ENCODE measurements around the gene MICAL2.

Gene MICAL2

DNA sequence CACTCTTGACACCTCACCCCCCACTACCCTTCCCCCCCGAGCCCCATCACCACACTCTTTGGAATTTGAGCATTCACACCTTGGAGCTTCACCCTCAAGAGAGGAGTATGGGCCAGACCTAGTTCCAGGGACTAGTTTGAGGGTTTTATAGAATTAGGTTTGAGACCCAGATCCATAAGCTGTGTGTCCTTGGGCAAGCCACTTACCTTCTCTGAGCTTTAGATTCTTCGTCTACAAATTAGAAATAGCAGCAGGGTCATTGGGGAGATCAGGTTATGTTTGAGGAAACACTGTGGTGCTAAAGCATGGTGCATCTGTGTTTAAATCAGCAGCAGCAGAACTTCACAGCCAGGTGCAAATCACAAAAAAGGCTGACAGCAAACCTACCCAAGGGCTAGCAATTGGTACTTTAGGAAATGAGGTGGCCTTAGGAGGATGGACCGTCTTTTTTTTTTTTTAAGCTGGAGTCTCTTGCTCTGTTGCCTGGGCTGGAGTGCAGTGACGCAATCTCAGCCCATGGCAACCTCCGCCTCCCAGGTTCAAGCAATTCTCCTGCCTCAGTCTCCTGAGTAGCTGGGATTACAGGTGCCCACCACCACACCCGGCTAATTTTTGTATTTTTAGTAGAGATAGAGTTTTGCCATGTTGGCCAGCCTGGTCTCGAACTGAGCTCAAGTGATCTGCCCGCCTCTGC lies 114.8 kb downstream of the MICAL2 start:
- H3K4me3 ChIP-seq (ENCODE audit: low read depth, low read length) = no peak overlapping the region
- TF ChIP-seq, protein P1, sequence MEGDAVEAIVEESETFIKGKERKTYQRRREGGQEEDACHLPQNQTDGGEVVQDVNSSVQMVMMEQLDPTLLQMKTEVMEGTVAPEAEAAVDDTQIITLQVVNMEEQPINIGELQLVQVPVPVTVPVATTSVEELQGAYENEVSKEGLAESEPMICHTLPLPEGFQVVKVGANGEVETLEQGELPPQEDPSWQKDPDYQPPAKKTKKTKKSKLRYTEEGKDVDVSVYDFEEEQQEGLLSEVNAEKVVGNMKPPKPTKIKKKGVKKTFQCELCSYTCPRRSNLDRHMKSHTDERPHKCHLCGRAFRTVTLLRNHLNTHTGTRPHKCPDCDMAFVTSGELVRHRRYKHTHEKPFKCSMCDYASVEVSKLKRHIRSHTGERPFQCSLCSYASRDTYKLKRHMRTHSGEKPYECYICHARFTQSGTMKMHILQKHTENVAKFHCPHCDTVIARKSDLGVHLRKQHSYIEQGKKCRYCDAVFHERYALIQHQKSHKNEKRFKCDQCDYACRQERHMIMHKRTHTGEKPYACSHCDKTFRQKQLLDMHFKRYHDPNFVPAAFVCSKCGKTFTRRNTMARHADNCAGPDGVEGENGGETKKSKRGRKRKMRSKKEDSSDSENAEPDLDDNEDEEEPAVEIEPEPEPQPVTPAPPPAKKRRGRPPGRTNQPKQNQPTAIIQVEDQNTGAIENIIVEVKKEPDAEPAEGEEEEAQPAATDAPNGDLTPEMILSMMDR (IDR thresholded peaks at IDR 0.05; ENCODE audit: borderline replicate concordance, insufficient read depth, low read depth, low read length) = no peak

DNA sequence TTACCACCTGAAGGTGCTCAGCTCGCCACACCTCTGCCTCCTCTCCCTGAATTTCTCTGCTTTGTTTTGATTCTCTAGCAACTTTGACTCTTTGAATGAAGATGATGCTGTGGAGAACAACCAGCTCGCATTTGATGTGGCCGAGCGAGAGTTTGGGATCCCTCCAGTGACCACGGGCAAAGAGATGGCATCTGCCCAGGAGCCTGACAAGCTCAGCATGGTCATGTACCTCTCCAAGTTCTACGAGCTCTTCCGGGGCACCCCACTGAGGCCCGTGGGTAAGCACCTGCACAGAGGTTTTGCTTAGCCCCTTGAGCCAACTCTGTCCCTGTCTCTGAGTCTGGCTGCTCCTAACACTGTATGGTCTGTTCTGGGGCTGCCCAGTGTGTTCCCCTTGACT lies 115.7 kb downstream of the MICAL2 start:
- H3K4me3 ChIP-seq (ENCODE audit: low read depth, low read length) = no peak overlapping the region
- TF ChIP-seq, protein P1 (IDR thresholded peaks at IDR 0.05; ENCODE audit: borderline replicate concordance, insufficient read depth, low read depth, low read length) = no peak

DNA sequence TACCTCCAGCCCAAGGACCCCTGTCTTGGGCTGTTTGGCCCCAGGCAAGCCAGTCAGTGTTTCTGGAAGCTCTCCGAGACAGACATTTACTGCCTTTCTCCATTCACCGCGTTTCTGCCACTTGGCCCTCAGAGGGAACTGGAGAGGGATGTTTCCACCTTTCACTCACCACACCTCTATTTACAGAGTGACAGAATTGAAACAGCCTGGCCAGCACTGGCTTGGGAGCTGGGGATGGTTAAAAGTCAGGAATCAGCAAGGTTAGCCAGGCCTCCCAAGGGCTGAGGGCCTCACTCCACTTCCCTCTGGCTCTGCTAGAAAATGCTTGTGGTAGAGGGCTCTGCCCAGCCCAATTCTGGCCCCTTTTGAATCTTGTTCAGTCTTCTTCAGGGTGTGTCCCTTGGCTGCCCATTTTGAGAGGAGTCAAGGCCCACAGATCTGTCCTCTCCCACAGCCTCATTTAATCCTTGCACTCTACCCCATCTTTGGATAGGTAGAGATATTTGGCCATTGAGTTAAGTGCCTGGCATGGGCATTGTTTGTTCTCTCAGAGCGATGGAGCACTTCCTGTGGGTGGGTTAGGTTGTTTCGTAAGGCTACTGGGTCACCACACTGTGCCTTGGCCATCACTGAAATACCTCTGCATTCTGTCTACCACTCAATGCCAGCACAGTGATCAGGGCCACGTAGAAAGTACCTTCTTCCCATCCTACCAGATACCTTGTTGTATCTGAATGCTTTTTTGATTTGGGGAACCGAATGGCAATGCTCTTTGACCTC lies 119.2 kb downstream of the MICAL2 start:
- TF ChIP-seq, protein P1 (IDR thresholded peaks at IDR 0.05; ENCODE audit: borderline replicate concordance, insufficient read depth, low read depth, low read length) = no peak

DNA sequence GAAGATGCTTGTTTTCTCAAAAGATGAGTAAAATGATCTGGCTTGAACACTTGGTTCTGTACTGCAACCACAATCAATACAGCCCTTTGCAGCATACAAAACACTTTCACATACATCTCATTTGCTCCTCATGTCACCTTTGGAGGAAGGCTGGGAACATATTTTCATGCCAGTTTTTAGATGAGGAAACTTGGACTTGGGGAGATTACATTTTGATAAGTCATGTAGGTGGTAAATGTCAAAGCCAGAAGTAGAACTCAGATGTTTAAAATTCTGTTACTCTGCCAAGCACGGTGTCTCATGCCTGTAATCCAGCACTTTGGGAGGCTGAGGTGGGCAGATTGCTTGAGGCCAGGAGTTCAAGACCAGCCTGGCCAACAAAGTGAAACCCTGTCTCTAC lies 121.8 kb downstream of the MICAL2 start:
- H3K4me3 ChIP-seq (ENCODE audit: low read depth, low read length) = no peak overlapping the region
- TF ChIP-seq, protein P1 (IDR thresholded peaks at IDR 0.05; ENCODE audit: borderline replicate concordance, insufficient read depth, low read depth, low read length) = no peak

More for the DNA sequence above, 119.2 kb downstream of the MICAL2 start:
- no peak overlapping the region for H3K4me3 ChIP-seq (ENCODE audit: low read depth, low read length)

DNA sequence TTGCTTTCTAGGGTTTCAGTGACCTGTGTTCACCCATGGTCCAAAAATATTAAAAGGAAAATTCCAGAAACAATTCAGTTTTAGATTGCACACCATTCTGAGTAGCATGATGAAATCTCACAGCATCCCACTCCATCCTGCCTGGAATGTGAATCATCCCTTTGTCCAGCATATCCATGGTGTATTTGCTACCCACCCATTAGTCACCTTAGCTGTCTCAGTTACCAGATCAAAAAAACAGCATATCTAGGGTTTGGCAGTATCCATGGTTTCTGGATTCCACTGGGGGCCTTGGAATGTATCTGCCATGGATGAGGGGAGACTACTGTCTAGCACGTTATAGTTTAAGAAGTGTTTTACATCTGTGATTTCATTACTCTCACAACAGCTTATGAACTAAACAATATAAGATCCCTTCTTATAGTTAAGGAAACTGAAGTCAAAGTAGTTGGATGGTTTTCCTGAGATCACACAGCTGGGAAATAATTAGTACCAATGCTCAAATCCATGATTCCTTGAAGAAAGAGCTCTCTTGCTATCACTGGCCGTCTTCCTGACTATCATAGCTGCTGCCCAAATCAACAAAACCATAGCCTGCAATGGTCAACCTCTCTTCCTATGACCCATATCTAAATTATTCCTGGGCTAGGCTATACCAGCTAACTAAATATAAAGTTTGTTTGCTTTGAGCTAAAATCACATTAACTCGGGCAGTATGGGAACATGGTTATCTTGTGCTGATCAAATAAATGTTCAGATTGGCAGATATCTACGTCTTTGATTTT lies 122.6 kb downstream of the MICAL2 start:
- no peak overlapping the region for H3K4me3 ChIP-seq (ENCODE audit: low read depth, low read length)

DNA sequence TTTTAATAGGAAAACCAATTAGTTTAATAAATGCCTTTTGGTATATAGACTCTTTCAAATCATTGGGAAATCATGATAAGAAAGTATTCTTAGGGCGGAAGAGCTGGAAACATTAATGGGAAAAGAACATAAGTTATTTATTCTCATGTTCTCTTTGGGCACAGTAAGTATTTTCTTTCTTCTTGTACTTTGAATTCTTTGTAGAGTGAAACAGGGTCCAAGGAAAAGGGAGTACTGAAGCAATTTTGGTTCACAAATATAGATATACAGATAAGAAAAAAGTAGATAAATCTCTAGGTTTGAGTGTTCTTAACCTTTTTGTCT lies 123.2 kb downstream of the MICAL2 start:
- TF ChIP-seq, protein P1 (IDR thresholded peaks at IDR 0.05; ENCODE audit: borderline replicate concordance, insufficient read depth, low read depth, low read length) = no peak
- H3K4me3 ChIP-seq (ENCODE audit: low read depth, low read length) = no peak overlapping the region

More for the DNA sequence above, 122.6 kb downstream of the MICAL2 start:
- TF ChIP-seq, protein P1 (IDR thresholded peaks at IDR 0.05; ENCODE audit: borderline replicate concordance, insufficient read depth, low read depth, low read length) = no peak

Data from GM12875 (cell line).